PC-3 (cell line): Measurements from ENCODE around the gene C17orf67. TPM values are rescaled to one million over a fixed set of nuclear protein-coding genes. Genes with fewer than 3 reads are reported as not detected.

Experiments
- ATAC-seq: fragments of 200-7000 bp; cut with Tn5 transposase; 2 replicates; pipeline ENCODE4 v1.9.1; 2020; ENCODE audit warnings: mild to moderate bottlenecking, moderate library complexity
- BruUV-seq: library from RNA; stranded (reverse); fragments of 400-500 nt; replicated peaks from 2 replicates; lab custom pipeline; 2021; lab: Mats Ljungman, UMichigan
- CTCF ChIA-PET: fragments of 300-600 bp; sonication (Branson Sonifier 250); formaldehyde crosslinking; loops from one replicate; lab custom pipeline; 2022; ENCODE audit warnings: antibody characterized with exemption; lab: Charles Lee
- POLR2A ChIA-PET: fragments of 300-600 bp; sonication (Branson Sonifier 250); formaldehyde crosslinking; loops from one replicate; lab custom pipeline; 2022; ENCODE audit warnings: antibody characterized with exemption; ENCODE audit not compliant: unreplicated experiment; lab: Charles Lee
- DNase-seq: peaks from one replicate; pipeline ENCODE4 v3.0.0-alpha.2; 2015
- H2AFZ ChIP-seq: fragments of 300-600 bp; sonication (generic); 2 replicates; pipeline ENCODE4 v1.6.0; 2016; ENCODE audit warnings: antibody characterized with exemption, low read length
- H3F3A ChIP-seq: fragments of 300-600 bp; sonication (generic); one replicate; pipeline ENCODE4 v1.6.0; 2017; ENCODE audit warnings: antibody characterized with exemption, low read length, control low read depth, mild to moderate bottlenecking; ENCODE audit not compliant: unreplicated experiment
- H3K27ac ChIP-seq: fragments of 300-600 bp; sonication (generic); 2 replicates; pipeline ENCODE4 v1.5.1; 2016; ENCODE audit warnings: mild to moderate bottlenecking, low read length
- H3K27me3 ChIP-seq: fragments of 300-600 bp; sonication (generic); 2 replicates; pipeline ENCODE4 v1.6.1; 2016; ENCODE audit warnings: low read length, mixed read lengths
- H3K36me3 ChIP-seq: fragments of 300-600 bp; sonication (generic); 2 replicates; pipeline ENCODE4 v1.6.1; 2016; ENCODE audit warnings: low read depth, mixed run types, low read length, mixed read lengths
- H3K4me1 ChIP-seq: fragments of 300-600 bp; sonication (generic); 2 replicates; pipeline ENCODE4 v1.5.1; 2016; ENCODE audit warnings: low read length; ENCODE audit not compliant: insufficient read depth
- H3K4me2 ChIP-seq: fragments of 300-600 bp; sonication (generic); 2 replicates; pipeline ENCODE4 v1.6.0; 2016; ENCODE audit warnings: low read length
- H3K4me3 ChIP-seq: fragments of 300-600 bp; sonication (generic); 2 replicates; pipeline ENCODE4 v1.5.1; 2016; ENCODE audit warnings: mild to moderate bottlenecking, low read length, mixed read lengths
- H3K79me2 ChIP-seq: fragments of 300-600 bp; sonication (generic); 2 replicates; pipeline ENCODE4 v1.6.1; 2017; ENCODE audit warnings: low read length, mixed read lengths
- H3K9ac ChIP-seq: fragments of 300-600 bp; sonication (generic); 2 replicates; pipeline ENCODE4 v1.6.0; 2016; ENCODE audit warnings: mild to moderate bottlenecking, low read length
- H3K9me2 ChIP-seq: fragments of 300-600 bp; sonication (generic); replicated peaks from 2 replicates; pipeline ENCODE4 v1.6.1; 2016; ENCODE audit warnings: mixed run types, low read length, mixed read lengths
- H3K9me3 ChIP-seq: fragments of 300-600 bp; sonication (generic); 2 replicates; pipeline ENCODE4 v1.6.1; 2016; ENCODE audit warnings: low read length, mixed read lengths
- H4K20me1 ChIP-seq: fragments of 300-600 bp; sonication (generic); 2 replicates; pipeline ENCODE4 v1.6.1; 2016; ENCODE audit warnings: low read length, mixed read lengths
- CTCF ChIP-seq: fragments of 300-600 bp; sonication (generic); conservative IDR thresholded peaks from 2 replicates; pipeline ENCODE4 v1.5.1; 2017; ENCODE audit warnings: antibody characterized with exemption, low read depth, mild to moderate bottlenecking, low read length
- EZH2 ChIP-seq: fragments of 300-600 bp; sonication (generic); IDR thresholded peaks from one replicate; pipeline ENCODE4 v1.6.1; 2017; ENCODE audit warnings: antibody characterized with exemption, mild to moderate bottlenecking, low read length; ENCODE audit not compliant: unreplicated experiment
- EZH2phosphoT487 ChIP-seq: fragments of 300-600 bp; sonication (generic); IDR thresholded peaks from 2 replicates; pipeline ENCODE4 v1.6.1; 2018; ENCODE audit warnings: mild to moderate bottlenecking, antibody characterized with exemption, low read length, borderline replicate concordance
- intact Hi-C: fragments of 100-400 bp; cut with micrococcal nuclease; formaldehyde crosslinking; loops from 2 replicates; pipeline ENCODE4 v1.9.0; 2023
- total RNA-seq: library from RNA; depleted of rRNA; stranded (reverse); fragments of >200 nt; gene quantifications from 2 replicates; pipeline ENCODE4 v1.2.3, GENCODE V29; 2014

Gene C17orf67
- total RNA-seq, 1 experiment from 2014 or later, result 4.4 TPM

DNA sequence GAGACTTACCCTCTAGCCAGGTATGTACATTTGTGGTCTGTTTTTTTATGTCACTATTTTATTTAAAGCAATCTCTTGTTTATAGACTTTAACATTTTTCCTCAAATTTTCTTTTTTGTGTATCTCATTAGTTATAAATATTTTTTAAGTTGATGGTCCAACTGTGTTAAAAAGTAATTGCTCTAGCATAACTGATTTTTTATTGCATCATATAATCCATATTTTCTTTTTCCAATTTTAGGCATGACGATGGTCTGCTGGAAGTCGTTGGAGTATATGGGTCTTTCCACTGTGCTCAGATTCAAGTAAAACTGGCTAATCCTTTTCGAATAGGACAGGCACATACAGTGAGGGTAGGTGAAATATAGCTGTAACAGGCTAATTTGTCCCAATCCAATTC is 28.2 kb upstream of the C17orf67 start:
- no peaks in the 10 kb centered on the region for H4K20me1 ChIP-seq
- POLR2A ChIA-PET, result no interaction called here
- H3K79me2 ChIP-seq, result no peaks in the 10 kb centered on the region
- peaks cover 30% of the 10 kb centered on the region for H3K36me3 ChIP-seq
- no peak overlapping the region for H2AFZ ChIP-seq
- TF ChIP-seq CTCF (no peak), EZH2 (no peak), EZH2phosphoT487 (no peak)
- no peaks in the 10 kb centered on the region for H3F3A ChIP-seq
- no peak overlapping the region for H3K27ac ChIP-seq
- BruUV-seq, result no TSS peak
- DNase-seq, result no peak
- no peaks in the 10 kb centered on the region for H3K4me1 ChIP-seq
- intact Hi-C loops, result no loop called here
- H3K9me2 ChIP-seq, result no peaks in the 10 kb centered on the region
- H3K9me3 ChIP-seq, result no peaks in the 10 kb centered on the region
- H3K4me3 ChIP-seq, result no peak overlapping the region
- no peak overlapping the region for H3K4me2 ChIP-seq
- no peaks in the 10 kb centered on the region for H3K27me3 ChIP-seq
- CTCF ChIA-PET, result no interaction called here
- no peak for ATAC-seq
- no peak overlapping the region for H3K9ac ChIP-seq

GRCh38 chr17:56851008-56851407 is 17.3 kb upstream of the C17orf67 start:
- no peaks in the 10 kb centered on the region for H3K4me1 ChIP-seq
- H2AFZ ChIP-seq, result no peak overlapping the region
- H3K4me2 ChIP-seq, result no peak overlapping the region
- no peaks in the 10 kb centered on the region for H3F3A ChIP-seq
- no peak overlapping the region for H3K9ac ChIP-seq
- H3K36me3 ChIP-seq, result peaks cover 26% of the 10 kb centered on the region; the same call in 1 of the 2 replicates
- no peaks in the 10 kb centered on the region for H3K27me3 ChIP-seq
- DNase-seq, result no peak
- ATAC-seq, result no peak
- no peaks in the 10 kb centered on the region for H3K9me3 ChIP-seq
- no peaks in the 10 kb centered on the region for H3K9me2 ChIP-seq
- no peak overlapping the region for H3K27ac ChIP-seq
- intact Hi-C loops, result no loop called here
- H3K79me2 ChIP-seq, result no peaks in the 10 kb centered on the region
- H4K20me1 ChIP-seq, result no peaks in the 10 kb centered on the region
- no peak overlapping the region for H3K4me3 ChIP-seq
- TF ChIP-seq EZH2phosphoT487 (no peak), EZH2 (no peak), CTCF (no peak)
- no TSS peak for BruUV-seq
- POLR2A ChIA-PET, result no interaction called here
- CTCF ChIA-PET, result no interaction called here

GRCh38 chr17:56850591-56850990 is 16.9 kb upstream of the C17orf67 start:
- Histone ChIP-seq H3K79me2 (no peaks in the 10 kb centered on the region), H3K27ac (no peak overlapping the region), H4K20me1 (no peaks in the 10 kb centered on the region), H3F3A (no peaks in the 10 kb centered on the region), H3K9ac (no peak overlapping the region), H3K4me3 (no peak overlapping the region), H3K27me3 (no peaks in the 10 kb centered on the region), H3K9me3 (no peaks in the 10 kb centered on the region), H3K36me3 (peaks cover 24% of the 10 kb centered on the region; the same call in 1 of the 2 replicates), H3K4me2 (no peak overlapping the region), H3K9me2 (no peaks in the 10 kb centered on the region), H3K4me1 (no peaks in the 10 kb centered on the region), H2AFZ (no peak overlapping the region)
- no peak for ATAC-seq
- intact Hi-C loops, result no loop called here
- no peak for DNase-seq
- BruUV-seq, result no TSS peak
- ChIA-PET CTCF (no interaction called here), POLR2A (no interaction called here)
- TF ChIP-seq EZH2, result no peak
- TF ChIP-seq EZH2phosphoT487, result no peak
- no peak for TF ChIP-seq CTCF
